ENCODE measurements around the gene RNF181.
"Not testable (repeated sequence)": the region's sequence is repeated elsewhere in the genome, so short reads cannot be mapped to it uniquely, and the experiment has no call there.

Gene RNF181

GRCh38 chr2:85596486-85597143 lies 1.1 kb downstream of the RNF181 start:
- DNase-seq: no peak

DNA sequence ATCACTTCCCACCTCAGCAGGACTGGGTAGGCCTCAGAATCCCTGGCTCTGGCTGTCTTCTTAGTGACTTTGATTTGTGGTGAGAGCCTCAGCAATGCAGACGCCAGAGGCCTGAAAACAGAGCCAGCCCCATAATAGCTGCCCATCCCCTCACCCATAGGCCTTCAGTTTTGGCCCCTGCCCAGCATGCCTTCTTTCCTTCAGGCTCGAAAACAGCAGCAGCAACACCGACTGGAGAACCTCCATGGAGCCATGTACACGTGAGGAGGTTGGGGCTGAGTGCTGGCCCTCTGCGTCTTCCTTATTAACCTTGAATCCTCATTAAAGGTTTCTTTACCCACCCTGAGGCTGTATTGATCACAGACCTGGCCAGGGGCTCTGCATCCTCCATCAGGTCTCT lies 1.7 kb downstream of the RNF181 start:
- DNase-seq: no peak

DNA sequence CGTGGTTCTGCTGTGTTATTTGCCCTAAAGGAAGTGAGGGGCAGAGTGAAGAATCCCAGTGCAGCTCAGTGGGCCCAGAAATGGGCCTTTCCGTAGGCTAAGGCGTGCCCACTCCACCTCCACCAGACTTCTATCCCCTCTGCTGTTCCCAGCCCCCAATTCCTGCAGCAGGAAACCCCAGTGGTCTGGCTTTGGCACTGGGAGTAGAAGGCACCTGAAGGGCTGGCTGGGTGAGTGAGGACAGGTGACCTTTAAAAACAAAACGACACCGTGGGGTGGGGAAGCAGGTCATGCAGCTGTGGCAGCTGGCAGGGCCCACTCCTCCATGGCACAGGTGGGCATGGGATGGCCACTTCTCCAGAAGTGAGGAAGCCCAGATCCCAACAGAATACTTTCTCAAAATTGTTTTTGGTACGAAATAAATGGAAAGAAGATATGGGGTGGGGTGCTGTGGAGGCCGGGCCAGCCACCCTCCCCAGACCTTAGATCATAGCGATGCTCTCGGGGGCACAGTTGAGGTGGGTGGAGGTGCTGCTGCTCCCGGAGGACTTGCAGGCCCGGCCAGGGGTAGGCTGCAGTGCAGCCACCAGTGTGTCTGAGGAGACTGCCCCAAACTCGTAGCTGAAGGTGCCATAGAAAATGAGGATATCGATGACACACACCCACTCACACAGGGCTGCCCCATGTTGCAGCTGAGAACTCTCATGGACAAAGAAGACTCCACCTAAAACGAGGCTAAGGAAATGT lies 3.2 kb downstream of the RNF181 start:
- DNase-seq: no peak

DNA sequence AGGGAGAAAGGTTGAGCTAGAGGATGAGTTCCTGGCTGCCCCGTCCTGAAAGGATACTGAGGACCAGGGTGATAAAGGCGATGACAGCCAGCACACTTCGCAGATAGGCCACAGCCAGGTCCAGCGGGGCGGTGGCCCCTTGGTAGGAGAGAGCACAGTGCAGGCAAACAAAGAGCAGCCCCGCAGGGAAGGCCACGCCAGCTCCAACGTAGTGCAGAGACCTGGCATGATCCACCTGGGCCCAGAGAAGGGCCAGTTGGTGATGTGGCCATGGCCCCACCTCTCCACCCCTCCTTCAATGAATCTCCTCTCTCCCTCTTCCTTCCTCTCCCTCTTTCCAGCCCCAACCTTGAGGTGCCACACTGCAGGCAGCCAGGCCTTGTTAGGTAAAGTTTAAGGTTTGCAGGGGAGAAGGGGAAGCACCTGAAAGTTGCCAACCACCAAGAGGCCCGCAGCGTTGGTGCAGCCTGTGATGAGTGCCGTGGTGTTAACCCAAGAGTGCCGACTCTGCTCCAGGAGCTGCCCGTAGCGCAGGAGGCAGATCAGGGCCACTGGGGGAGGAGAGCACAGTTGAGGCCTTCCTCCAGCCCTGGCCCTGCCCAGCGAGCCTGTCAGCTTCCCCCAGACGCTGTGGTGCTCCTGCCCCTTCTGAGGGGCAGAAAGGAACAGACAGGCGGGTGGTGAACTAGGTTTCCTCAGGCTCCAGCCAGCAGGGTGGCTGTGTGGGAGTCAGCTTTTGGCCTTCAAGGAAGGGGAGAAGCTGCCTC lies 4.1 kb downstream of the RNF181 start:
- no peak for DNase-seq

- no peak for DNase-seq
These were observed 4.7 kb downstream of the RNF181 start for GRCh38 chr2:85600235-85600575.

- DNase-seq: no peak
These were observed 5.6 kb downstream of the RNF181 start for GRCh38 chr2:85600951-85601770.

- DNase-seq: no peak
These were observed 6.4 kb downstream of the RNF181 start for GRCh38 chr2:85601771-85602475.

DNA sequence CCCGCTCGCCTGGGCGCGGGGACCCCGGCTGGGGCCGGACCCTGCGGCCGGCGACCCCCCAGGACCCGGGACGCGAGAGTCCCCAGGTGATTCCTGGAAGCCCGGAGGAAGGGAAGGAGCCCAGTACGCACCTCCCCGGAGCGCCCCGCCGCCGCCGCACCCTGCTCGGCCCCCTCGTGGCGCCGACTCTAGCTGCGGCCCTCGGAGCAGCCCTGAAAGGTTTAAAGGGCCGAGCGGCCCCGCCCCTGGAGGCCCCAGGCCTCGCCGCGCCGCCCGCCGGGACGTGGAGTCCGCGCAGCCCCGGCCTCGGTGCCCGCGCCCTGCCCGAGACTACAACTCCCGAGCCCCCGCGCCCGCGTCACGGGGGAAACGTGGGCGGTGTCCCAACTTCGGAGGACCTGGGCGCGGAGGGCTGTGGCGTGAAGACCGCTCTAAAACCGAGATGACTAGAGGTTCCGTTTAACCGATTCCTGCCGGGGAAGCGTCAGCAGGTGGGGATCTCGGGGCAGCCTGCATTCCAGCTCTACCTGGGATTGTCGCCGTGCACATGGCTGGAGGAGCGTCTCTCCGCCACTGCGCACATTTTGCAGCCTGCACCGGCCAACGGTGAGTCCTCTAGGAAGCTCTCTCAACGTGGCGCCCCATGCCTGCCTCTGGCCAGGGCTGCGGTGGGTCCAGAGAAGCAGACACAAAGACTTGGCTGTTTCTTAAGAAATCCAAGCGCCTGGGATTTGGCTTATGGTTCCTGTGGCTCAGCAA lies 7.1 kb downstream of the RNF181 start, which contains the start of gene TMEM150A:
TMEM150A (minus strand) TSS at position 223 of the 759 bp plus-strand sequence. CDS start 750 bp downstream, outside the sequence.
- peak; percentile 88 for DNase-seq

GRCh38 chr2:85604133-85604444 lies 8.5 kb downstream of the RNF181 start:
- not testable (repeated sequence) for DNase-seq

DNA sequence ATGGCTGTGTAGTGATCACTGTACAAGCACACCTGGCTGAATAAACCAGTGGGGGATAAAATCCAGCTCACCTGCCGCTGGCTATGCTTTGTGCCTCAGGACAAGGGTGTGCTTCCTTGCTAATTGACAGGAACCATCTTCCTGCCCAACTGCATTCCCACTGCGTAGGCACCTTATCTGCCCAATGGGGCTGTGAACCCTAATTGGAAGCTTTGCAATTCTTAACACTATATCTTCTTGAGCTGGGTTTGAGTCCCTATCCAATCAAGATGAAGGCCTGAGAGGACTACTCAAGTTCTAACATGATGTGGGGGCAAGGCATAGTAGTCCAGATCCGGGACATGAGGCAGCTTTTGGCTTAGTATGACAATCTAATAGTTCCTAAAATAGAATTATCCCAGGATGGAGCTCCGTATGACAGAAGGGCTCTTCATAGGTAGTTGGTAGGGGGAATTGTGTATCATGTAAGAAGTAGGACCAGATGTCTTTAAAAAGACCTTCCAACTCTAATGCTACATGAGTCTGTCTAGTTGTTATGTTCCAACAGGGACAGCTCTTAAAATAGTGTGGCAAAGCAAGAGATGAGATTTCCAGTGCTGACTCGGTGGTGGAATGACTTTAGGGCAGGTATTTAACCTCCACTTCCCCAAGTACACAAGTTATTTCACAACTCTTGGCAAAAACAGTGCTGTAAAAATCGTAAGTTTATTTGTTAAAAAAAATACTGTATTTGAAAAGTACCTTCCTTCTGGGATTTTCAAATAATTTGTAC lies 9.2 kb downstream of the RNF181 start:
- DNase-seq: no peak

DNA sequence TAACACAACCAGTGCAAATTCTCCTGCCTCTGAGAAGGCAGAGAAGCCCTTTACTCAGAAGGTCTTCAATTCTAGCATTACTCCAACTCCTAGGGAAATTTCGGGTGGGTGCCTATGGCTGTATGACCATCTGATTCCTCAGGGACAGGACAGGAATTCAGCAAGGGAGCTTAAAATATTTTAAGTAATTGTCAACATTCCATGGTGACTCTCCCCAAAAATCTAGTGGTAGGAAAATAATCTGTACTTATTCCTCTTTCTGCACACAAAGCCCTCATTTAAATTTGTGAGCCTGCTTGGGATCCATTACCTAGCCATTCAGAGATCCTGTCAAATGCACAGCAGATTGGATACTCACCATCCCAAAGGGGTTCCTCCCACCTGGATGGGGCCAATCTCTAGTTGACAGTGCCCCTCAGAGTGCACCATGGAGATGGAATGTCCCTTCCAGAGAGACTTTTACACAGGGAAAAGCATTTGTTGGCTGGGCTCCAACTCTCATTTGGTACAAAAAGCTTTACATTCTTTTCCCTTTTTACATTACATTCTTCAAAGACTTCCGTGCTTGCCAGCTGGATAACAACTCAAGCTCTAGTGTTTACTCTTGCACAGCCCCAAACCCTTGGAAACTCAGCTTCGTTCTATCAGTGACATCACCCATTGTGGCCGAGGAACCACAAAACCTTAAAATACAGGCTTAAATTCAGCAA lies 10.0 kb downstream of the RNF181 start:
- DNase-seq: no peak

- no peak for DNase-seq
These were observed 10.5 kb downstream of the RNF181 start for GRCh38 chr2:85606116-85606455.

GRCh38 chr2:85607268-85608215 lies 12.0 kb downstream of the RNF181 start:
- DNase-seq: no peak

GRCh38 chr2:85611217-85611704 lies 15.7 kb downstream of the RNF181 start:
- DNase-seq: no peak

DNA sequence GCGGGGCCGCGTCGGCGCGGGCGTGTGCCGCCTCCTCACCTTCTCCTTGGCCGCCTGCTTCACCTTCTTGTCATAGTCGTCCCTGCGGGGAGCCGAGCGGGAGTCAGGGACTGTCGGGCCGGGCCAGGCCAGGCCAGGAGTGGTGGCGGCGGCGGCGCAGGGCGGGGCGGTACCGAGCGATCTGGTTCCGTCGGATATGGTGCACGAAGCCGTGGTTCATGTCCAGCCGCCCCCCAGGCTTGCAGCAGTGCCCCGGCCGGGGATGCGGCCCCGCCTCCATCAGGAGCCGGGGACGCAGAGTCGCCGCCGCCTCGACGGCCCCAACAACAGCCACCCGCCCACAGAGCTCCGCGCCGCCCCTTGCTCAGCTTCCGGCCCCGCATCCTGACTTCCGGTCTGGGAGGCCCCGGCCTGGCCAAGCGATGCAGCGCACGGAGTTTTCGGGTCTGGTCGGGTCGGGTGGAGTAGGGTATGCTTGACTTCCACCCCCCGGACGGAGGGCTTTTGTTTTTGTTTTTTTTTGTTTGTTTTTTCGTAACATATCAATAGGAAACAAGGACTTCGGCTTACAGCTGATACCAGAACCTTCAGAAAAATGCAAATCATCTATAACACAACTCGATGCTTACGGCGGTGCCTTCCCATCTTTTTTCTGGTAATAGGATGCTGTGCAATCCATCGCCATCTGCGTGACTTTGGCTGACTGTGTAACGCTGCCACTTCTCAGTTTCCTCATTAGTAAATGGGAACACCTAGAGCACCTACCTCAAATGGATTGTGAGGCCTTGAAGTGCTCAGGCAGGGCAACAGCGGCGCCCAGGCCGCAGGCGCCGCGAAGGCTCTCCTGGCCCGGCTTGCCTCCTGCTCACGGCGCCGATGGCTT lies 16.4 kb downstream of the RNF181 start, which contains the start of gene C2orf68:
C2orf68 (minus strand) TSS at position 362 of the 883 bp plus-strand sequence; CDS start at position 280, 82 bp downstream.
- peak; percentile 83 for DNase-seq

- no peak for DNase-seq
These were observed 18.4 kb downstream of the RNF181 start for GRCh38 chr2:85613717-85614515.

DNA sequence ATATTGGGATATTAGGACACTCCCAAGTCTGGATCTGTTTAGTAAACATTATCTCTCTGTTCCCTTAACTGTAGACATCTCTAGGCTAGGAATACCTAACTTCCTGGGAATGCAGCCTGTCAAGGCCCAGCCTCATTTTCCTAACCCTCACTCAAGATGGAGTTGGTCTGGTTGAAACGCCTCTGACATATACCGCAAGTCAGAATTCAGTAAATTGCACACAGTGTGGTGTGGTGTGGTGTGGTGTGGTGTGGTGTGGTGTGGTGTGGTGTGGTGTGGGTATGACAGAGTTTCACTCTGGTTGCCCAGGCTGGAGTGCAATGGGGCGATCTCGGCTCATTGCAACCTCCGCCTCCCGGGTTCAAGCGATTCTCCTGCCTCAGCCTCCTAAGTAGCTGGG lies 19.2 kb downstream of the RNF181 start:
- not testable (repeated sequence) for DNase-seq

Data from CD4-positive, alpha-beta T cell treated with Interferon gamma for 1 hour (primary cell).